Panc1 (cell line): ENCODE results near the gene OTOA. TPM values are rescaled to one million over a fixed set of nuclear protein-coding genes. Genes with fewer than 3 reads are reported as not detected.

ENCODE experiments used
- ATAC-seq: fragments of 200-7000 bp; cut with Tn5 transposase; 2 replicates; pipeline ENCODE4 v1.9.1; 2020; ENCODE audit warnings: mild to moderate bottlenecking, moderate library complexity
- BruUV-seq: library from RNA; stranded (reverse); fragments of 400-500 nt; replicated peaks from 2 replicates; lab custom pipeline; 2021; lab: Mats Ljungman, UMichigan
- CTCF ChIA-PET: fragments of 300-600 bp; sonication (Branson Sonifier 250); formaldehyde crosslinking; loops from one replicate; lab custom pipeline; 2022; ENCODE audit warnings: antibody characterized with exemption; lab: Charles Lee
- POLR2A ChIA-PET: fragments of 300-600 bp; sonication (Branson Sonifier 250); formaldehyde crosslinking; loops from one replicate; lab custom pipeline; 2022; ENCODE audit warnings: antibody characterized with exemption; lab: Charles Lee
- DNase-seq: peaks from one replicate; pipeline ENCODE4 v3.0.0-alpha.2; 2010; ENCODE audit warnings: low read depth, low spot score
- H3K27ac ChIP-seq: 2 replicates; pipeline ENCODE4 v1.5.1; 2011; ENCODE audit warnings: mild to moderate bottlenecking, low read length, inconsistent platforms
- H3K27me3 ChIP-seq: fragments of 200-500 bp; sonication (Bioruptor generic); 2 replicates; pipeline ENCODE4 v1.6.0; 2014; ENCODE audit warnings: low read length, inconsistent platforms; ENCODE audit not compliant: control insufficient read depth, insufficient read depth
- H3K36me3 ChIP-seq: fragments of 200-500 bp; sonication (Bioruptor generic); 2 replicates; pipeline ENCODE4 v1.5.1; 2014; ENCODE audit warnings: inconsistent platforms, mild to moderate bottlenecking, low read length, moderate library complexity; ENCODE audit not compliant: control insufficient read depth, insufficient read depth
- H3K4me1 ChIP-seq: 2 replicates; pipeline ENCODE4 v1.5.1; 2011; ENCODE audit warnings: inconsistent platforms, mild to moderate bottlenecking, low read length, moderate library complexity; ENCODE audit not compliant: control insufficient read depth, insufficient read depth
- H3K4me3 ChIP-seq, 2 experiments: 2 replicates each; pipeline ENCODE4 v1.5.1; 2011 to 2012; ENCODE audit warnings: low read depth in 2 of 2, low read length in 2 of 2, mild to moderate bottlenecking in 2 of 2, inconsistent platforms in 1 of 2, moderate library complexity in 1 of 2
- H3K9me3 ChIP-seq: fragments of 200-500 bp; sonication (Bioruptor generic); 2 replicates; pipeline ENCODE4 v1.5.1; 2014; ENCODE audit warnings: low read depth, mild to moderate bottlenecking, inconsistent platforms, low read length, moderate library complexity; ENCODE audit not compliant: control insufficient read depth, insufficient read depth
- CTCF ChIP-seq: fragments of 450-650 bp; IDR thresholded peaks from 2 replicates; pipeline ENCODE4 v1.5.1; 2017; ENCODE audit warnings: mild to moderate bottlenecking
- POLR2AphosphoS5 ChIP-seq: IDR thresholded peaks from 2 replicates; pipeline ENCODE4 v1.6.1; 2012; ENCODE audit warnings: mild to moderate bottlenecking, low read depth, low read length, moderate library complexity
- REST ChIP-seq, 2 experiments: IDR thresholded peaks; 2 replicates each; pipeline ENCODE4 v1.6.1; 2011 to 2012; ENCODE audit warnings: low read depth in 2 of 2, control low read depth in 1 of 2, low read length in 1 of 2, mild to moderate bottlenecking in 1 of 2, moderate library complexity in 1 of 2; ENCODE audit not compliant: insufficient read depth in 1 of 2
- SIN3A ChIP-seq: IDR thresholded peaks from 2 replicates; pipeline ENCODE4 v1.6.1; 2012; ENCODE audit warnings: low read depth, mild to moderate bottlenecking, low read length, moderate library complexity, borderline replicate concordance; ENCODE audit not compliant: insufficient read depth
- TCF7L2 ChIP-seq: IDR thresholded peaks from 2 replicates; pipeline ENCODE4 v1.6.1; 2011; ENCODE audit warnings: mild to moderate bottlenecking, low read depth, low read length, inconsistent platforms
- in situ Hi-C: cut with HindIII; loops from 2 replicates; pipeline ENCODE4 v1.10.0; 2016; ENCODE audit warnings: low sequenced_read_pairs, low pct_unique_long_range_greater_than_20kb
- intact Hi-C: fragments of 100-400 bp; cut with micrococcal nuclease; formaldehyde crosslinking; loops from one replicate; pipeline ENCODE4 v1.10.0; 2022; ENCODE audit not compliant: unreplicated experiment
- total RNA-seq: library from RNA; stranded (reverse); gene quantifications from one replicate; pipeline ENCODE4 v1.2.1, GENCODE V29; 2021; ENCODE audit not compliant: unreplicated experiment

The OTOA gene
- total RNA-seq, 1 experiment from 2014 or later = not detected

- H3K4me3 ChIP-seq = no peak overlapping the region
- no peaks in the 10 kb centered on the region for H3K36me3 ChIP-seq
- in situ Hi-C loops (no loop called here), intact Hi-C loops (no loop called here)
- no peaks in the 10 kb centered on the region for H3K27me3 ChIP-seq
- no peaks in the 10 kb centered on the region for H3K9me3 ChIP-seq
- H3K27ac ChIP-seq = no peak overlapping the region
- H3K4me1 ChIP-seq = no peaks in the 10 kb centered on the region
- BruUV-seq = no TSS peak
- ChIA-PET CTCF (no interaction called here), POLR2A (no interaction called here)
- no peak for TF ChIP-seq SIN3A
- TF ChIP-seq REST (IDR thresholded peaks at IDR 0.05; ENCODE audit: insufficient read depth in 1 of 2, low read depth in 2 of 2, low read length in 1 of 2) = no peak
- TF ChIP-seq CTCF = no peak
- TF ChIP-seq TCF7L2 = no peak
- TF ChIP-seq POLR2AphosphoS5 = no peak
- ATAC-seq (no peak), DNase-seq (no peak)
Observed at GRCh38 chr16:21654881-21655280, 8.9 kb upstream of the OTOA start.

- in situ Hi-C loops (no loop called here), intact Hi-C loops (loop anchor here (2.0 kb wide), 1 partner anchor 52 kb away; no protein-coding TSS in a partner anchor)
- no peaks in the 10 kb centered on the region for H3K27me3 ChIP-seq
- no peaks in the 10 kb centered on the region for H3K4me1 ChIP-seq
- no peak overlapping the region for H3K27ac ChIP-seq
- H3K9me3 ChIP-seq = no peaks in the 10 kb centered on the region
- POLR2A ChIA-PET = no interaction called here
- no peak for TF ChIP-seq SIN3A
- TF ChIP-seq CTCF = peak; percentile 82
- CTCF ChIA-PET = interaction anchor here (0.6 to 1.6 kb wide), 7 partner anchors 8 to 73 kb away, joined by 3 to 11 read pairs (median 6); no protein-coding TSS in a partner anchor
- no peak for ATAC-seq
- H3K4me3 ChIP-seq = no peak overlapping the region
- no peaks in the 10 kb centered on the region for H3K36me3 ChIP-seq
- BruUV-seq = no TSS peak
- no peak for DNase-seq
Observed at GRCh38 chr16:21656795-21657768, 6.7 kb upstream of the OTOA start.
